OCI-LY7 (cell line): ENCODE results near the gene CALHM5. TPM values are rescaled to one million over a fixed set of nuclear protein-coding genes. Genes with fewer than 3 reads are reported as not detected.

ENCODE experiments used
- BruUV-seq: library from RNA; stranded (reverse); fragments of 400-500 nt; replicated peaks from 2 replicates; lab custom pipeline; 2021; lab: Mats Ljungman, UMichigan
- CTCF ChIA-PET: fragments of 300-600 bp; sonication (Branson Sonifier 250); formaldehyde crosslinking; loops from one replicate; lab custom pipeline; 2022; ENCODE audit warnings: antibody characterized with exemption; ENCODE audit not compliant: unreplicated experiment; lab: Charles Lee
- POLR2A ChIA-PET: fragments of 300-600 bp; sonication (Branson Sonifier 250); formaldehyde crosslinking; loops from one replicate; lab custom pipeline; 2022; ENCODE audit warnings: antibody characterized with exemption; lab: Charles Lee
- DNase-seq: peaks from one replicate; pipeline ENCODE4 v3.0.0-alpha.2; 2015; ENCODE audit warnings: low spot score
- H2AFZ ChIP-seq: fragments of 200-600 bp; sonication (generic), shearing (Covaris generic); 2 replicates; pipeline ENCODE4 v1.6.1; 2014; ENCODE audit warnings: mild to moderate bottlenecking, antibody characterized with exemption, low read length, moderate library complexity
- H3K27ac ChIP-seq: fragments of 200-600 bp; sonication (generic); 2 replicates; pipeline ENCODE4 v1.5.1; 2014; ENCODE audit warnings: mixed run types, low read depth, mild to moderate bottlenecking, moderate library complexity, low read length, inconsistent platforms; ENCODE audit not compliant: poor library complexity, severe bottlenecking
- H3K36me3 ChIP-seq: fragments of 200-600 bp; sonication (generic); 2 replicates; pipeline ENCODE4 v1.6.1; 2014; ENCODE audit warnings: mild to moderate bottlenecking, antibody characterized with exemption, low read length, moderate library complexity, mixed read lengths; ENCODE audit not compliant: insufficient read depth
- H3K4me1 ChIP-seq: fragments of 200-600 bp; sonication (generic); 2 replicates; pipeline ENCODE4 v1.5.1; 2014; ENCODE audit warnings: mild to moderate bottlenecking, low read length; ENCODE audit not compliant: insufficient read depth, poor library complexity, severe bottlenecking
- H3K4me2 ChIP-seq: fragments of 200-600 bp; sonication (generic); 2 replicates; pipeline ENCODE4 v1.6.1; 2014; ENCODE audit warnings: mild to moderate bottlenecking, low read length
- H3K4me3 ChIP-seq: fragments of 200-600 bp; sonication (generic); 2 replicates; pipeline ENCODE4 v1.5.1; 2014; ENCODE audit warnings: mild to moderate bottlenecking, low read depth, low read length; ENCODE audit not compliant: poor library complexity, severe bottlenecking
- H3K79me2 ChIP-seq: fragments of 200-600 bp; sonication (generic); 2 replicates; pipeline ENCODE4 v1.6.1; 2016; ENCODE audit warnings: low read depth, mild to moderate bottlenecking, low read length, moderate library complexity, mixed read lengths; ENCODE audit not compliant: insufficient read depth
- H3K9me2 ChIP-seq: fragments of 200-600 bp; sonication (generic); 2 replicates; pipeline ENCODE4 v1.6.1; 2016; ENCODE audit warnings: mild to moderate bottlenecking, low read length, mixed read lengths; ENCODE audit not compliant: insufficient read depth
- H3K9me3 ChIP-seq: fragments of 200-600 bp; sonication (generic); 2 replicates; pipeline ENCODE4 v1.6.1; 2014; ENCODE audit warnings: mild to moderate bottlenecking, mixed run types, low read length, mixed read lengths
- H4K20me1 ChIP-seq: fragments of 200-600 bp; sonication (generic); 2 replicates; pipeline ENCODE4 v1.6.1; 2014; ENCODE audit warnings: mild to moderate bottlenecking, antibody characterized with exemption, low read length, moderate library complexity, mixed read lengths; ENCODE audit not compliant: insufficient read depth
- CTCF ChIP-seq: fragments of 200-600 bp; sonication (generic); conservative IDR thresholded peaks from 2 replicates; pipeline ENCODE4 v1.5.1; 2014; ENCODE audit warnings: mild to moderate bottlenecking, antibody characterized with exemption, low read length, moderate library complexity, mixed read lengths
- EZH2phosphoT487 ChIP-seq: fragments of 200-600 bp; sonication (generic); IDR thresholded peaks from 2 replicates; pipeline ENCODE4 v1.6.1; 2018; ENCODE audit warnings: low read depth, borderline replicate concordance, mild to moderate bottlenecking, mixed run types, antibody characterized with exemption, low read length, moderate library complexity, mixed read lengths
- intact Hi-C: fragments of 100-400 bp; cut with micrococcal nuclease; formaldehyde crosslinking; loops from one replicate; pipeline ENCODE4 v1.10.0; 2022; ENCODE audit not compliant: unreplicated experiment
- total RNA-seq, 2 experiments: library from RNA; depleted of rRNA in 1 of 2; stranded (reverse); fragments of >200 nt in 1 of 2; shearing (Covaris generic) in 1 of 2; gene quantifications; 2 replicates each; pipeline ENCODE4 v1.2.3, GENCODE V29; 2014 to 2022

Gene CALHM5
- total RNA-seq, 2 experiments from 2014 or later, result not detected

DNA sequence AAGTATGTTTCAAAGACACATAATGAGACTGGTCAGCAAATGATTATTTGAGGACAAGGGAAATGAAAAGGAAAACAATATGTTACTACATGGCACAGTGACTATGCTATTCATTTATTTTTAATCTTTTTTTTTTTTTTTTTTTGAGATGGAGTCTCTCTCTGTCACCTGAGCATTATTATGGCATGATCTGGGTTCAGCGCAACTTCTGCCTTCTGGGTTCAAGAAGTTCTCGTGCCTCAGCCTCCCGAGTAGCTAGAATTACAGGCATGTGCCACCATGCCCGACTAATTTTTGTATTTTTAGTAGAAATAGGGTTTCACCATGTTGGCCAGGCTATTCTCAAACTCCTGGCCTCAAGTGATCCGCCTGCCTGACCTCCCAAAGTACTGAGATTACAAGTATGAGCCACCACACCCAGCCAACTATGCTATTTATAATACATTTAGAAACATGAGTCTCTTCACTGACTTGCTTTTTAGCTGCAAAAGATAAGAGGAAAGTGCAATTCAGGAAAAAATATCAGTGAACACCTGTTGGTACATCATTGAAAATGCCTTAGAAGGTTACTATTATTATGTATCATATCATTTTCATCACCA, 45.5 kb downstream of the CALHM5 start:
- no peak for DNase-seq
- Histone ChIP-seq H3K4me1 (no peaks in the 10 kb centered on the region), H3K79me2 (no peaks in the 10 kb centered on the region), H3K27ac (no peak overlapping the region), H3K4me3 (no peak overlapping the region), H4K20me1 (no peaks in the 10 kb centered on the region), H3K9me2 (no peaks in the 10 kb centered on the region), H3K4me2 (no peak overlapping the region), H2AFZ (no peak overlapping the region), H3K36me3 (no peaks in the 10 kb centered on the region), H3K9me3 (no peaks in the 10 kb centered on the region)
- TF ChIP-seq EZH2phosphoT487 (no peak), CTCF (no peak)
- CTCF ChIA-PET, result no interaction called here
- POLR2A ChIA-PET, result interaction anchor here (0.7 kb wide), 1 partner anchor 167 kb away, joined by 4 read pairs; no protein-coding TSS in a partner anchor
- intact Hi-C loops, result no loop called here
- no TSS peak for BruUV-seq

DNA sequence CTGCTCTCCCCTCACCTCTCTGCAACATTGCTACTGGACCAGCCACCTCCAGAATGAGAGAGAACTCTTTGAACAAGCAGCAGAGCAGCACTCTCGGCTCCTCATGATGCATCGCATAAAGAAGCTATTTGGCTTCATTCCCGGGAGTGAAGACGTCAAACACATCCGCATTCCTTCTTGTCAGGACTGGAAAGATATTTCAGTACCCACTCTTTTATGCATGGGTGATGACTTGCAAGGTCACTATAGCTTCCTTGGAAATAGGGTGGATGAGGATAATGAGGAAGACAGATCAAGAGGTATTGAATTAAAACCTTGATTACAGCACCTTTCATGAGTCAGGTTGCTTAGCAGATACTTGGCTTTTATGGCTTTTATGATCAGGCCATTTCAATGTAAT, 46.5 kb downstream of the CALHM5 start:
- H3K4me3 ChIP-seq, result no peak overlapping the region
- intact Hi-C loops, result no loop called here
- H3K36me3 ChIP-seq, result no peaks in the 10 kb centered on the region
- no peak overlapping the region for H2AFZ ChIP-seq
- no peaks in the 10 kb centered on the region for H4K20me1 ChIP-seq
- no peak overlapping the region for H3K4me2 ChIP-seq
- H3K27ac ChIP-seq, result no peak overlapping the region
- BruUV-seq, result no TSS peak
- POLR2A ChIA-PET, result interaction anchor here (0.6 to 0.7 kb wide), 2 partner anchors 113 to 122 kb away, joined by 3 read pairs; no protein-coding TSS in a partner anchor
- DNase-seq, result no peak
- H3K9me3 ChIP-seq, result no peaks in the 10 kb centered on the region
- H3K79me2 ChIP-seq, result no peaks in the 10 kb centered on the region
- TF ChIP-seq CTCF (no peak), EZH2phosphoT487 (no peak)
- no peaks in the 10 kb centered on the region for H3K9me2 ChIP-seq
- no peaks in the 10 kb centered on the region for H3K4me1 ChIP-seq
- CTCF ChIA-PET, result interaction anchor here (1.1 kb wide), 1 partner anchor 16 kb away, joined by 5 read pairs; no protein-coding TSS in a partner anchor

- ChIA-PET POLR2A (interaction anchor here (0.7 to 1.7 kb wide), 4 partner anchors 8 to 116 kb away, joined by 3 to 10 read pairs (median 6); partner anchors contain the start of gene RWDD1), CTCF (interaction anchor here (1.2 to 1.5 kb wide), 2 partner anchors 11 to 291 kb away, joined by 6 to 8 read pairs; partner anchors contain the start of gene RWDD1)
- Histone ChIP-seq H3K4me2 (no peak overlapping the region), H3K27ac (no peak overlapping the region), H2AFZ (no peak overlapping the region), H3K79me2 (no peaks in the 10 kb centered on the region), H3K36me3 (no peaks in the 10 kb centered on the region), H3K4me3 (no peak overlapping the region), H4K20me1 (no peaks in the 10 kb centered on the region), H3K9me2 (no peaks in the 10 kb centered on the region), H3K9me3 (no peaks in the 10 kb centered on the region), H3K4me1 (no peaks in the 10 kb centered on the region)
- TF ChIP-seq CTCF, result no peak
- TF ChIP-seq EZH2phosphoT487, result no peak
- DNase-seq, result no peak
- intact Hi-C loops, result loop anchor here (2.0 kb wide), 2 partner anchors 23 to 341 kb away; no protein-coding TSS in a partner anchor
- no TSS peak for BruUV-seq
These were observed 48.7 kb downstream of the CALHM5 start for GRCh38 chr6:116560130-116560529.
